GM12864 (cell line): ENCODE data around the gene HOXC12.
A peak's percentile ranks its signal among the peaks of the same experiment; 100 is the strongest.

ENCODE experiments used
- DNase-seq: peaks from one replicate; pipeline ENCODE4 v3.0.0-alpha.2; 2011; ENCODE audit warnings: low read depth
- H3K4me3 ChIP-seq: 2 replicates; pipeline ENCODE4 v1.5.1; 2011; ENCODE audit warnings: mild to moderate bottlenecking, low read depth, low read length, control low read depth
- CTCF ChIP-seq: IDR thresholded peaks from 2 replicates; pipeline ENCODE4 v1.5.1; 2011; ENCODE audit warnings: low read depth, mild to moderate bottlenecking, moderate library complexity, low read length, control low read depth, inconsistent platforms; ENCODE audit errors: missing control alignments

Gene HOXC12

GRCh38 chr12:54005853-54006558 lies 51.3 kb downstream of the HOXC12 start:
- peak; percentile 82 for TF ChIP-seq CTCF
- no peak overlapping the region for H3K4me3 ChIP-seq
- DNase-seq = no peak

GRCh38 chr12:54006559-54007220 lies 52.0 kb downstream of the HOXC12 start:
- H3K4me3 ChIP-seq = no peak overlapping the region
- no peak for TF ChIP-seq CTCF
- DNase-seq = no peak

GRCh38 chr12:54007538-54008259 lies 53.0 kb downstream of the HOXC12 start:
- H3K4me3 ChIP-seq = no peak overlapping the region
- no peak for TF ChIP-seq CTCF
- DNase-seq = no peak

- TF ChIP-seq CTCF = no peak
- no peak overlapping the region for H3K4me3 ChIP-seq
- no peak for DNase-seq
Measured at GRCh38 chr12:54008260-54008552, 53.5 kb downstream of the HOXC12 start.
